ENCODE data around the gene TNK1. TPM values are rescaled to one million over a fixed set of nuclear protein-coding genes. Genes with fewer than 3 reads are reported as not detected.

The TNK1 gene
- total RNA-seq, 1 experiment from 2014 or later: 6.4 TPM

- ChIA-PET CTCF (interaction anchor here (0.6 to 6.0 kb wide), 35 partner anchors 13 to 361 kb away, joined by 3 to 57 read pairs (median 4); partner anchors contain the start of genes GABARAP, PLSCR3, POLR2A and TMEM102), POLR2A (interaction anchor here (0.7 to 7.3 kb wide), 13 partner anchors 25 to 228 kb away, joined by 3 to 76 read pairs (median 4); partner anchors contain the start of genes MPDU1, NEURL4, PLSCR3 and POLR2A)
- H3K27ac Mint-ChIP-seq (ENCODE audit: low read depth, unreplicated experiment): peak overlapping the region; percentile 12
- no peaks in the 10 kb centered on the region for H3K27me3 Mint-ChIP-seq (ENCODE audit: insufficient read depth, unreplicated experiment)
- H3K4me3 Mint-ChIP-seq (ENCODE audit: unreplicated experiment): no peak overlapping the region
- TF ChIP-seq CTCF (IDR thresholded peaks at IDR 0.05; ENCODE audit: unreplicated experiment): no peak
- no peak for DNase-seq (ENCODE audit: unreplicated experiment)
- intact Hi-C loops (cut with micrococcal nuclease): loop anchor here (2.0 to 10.0 kb wide), 2 partner anchors 25 to 329 kb away; partner anchors contain the start of genes TNK1, TP53 and WRAP53
- no peaks in the 10 kb centered on the region for H3K9me3 Mint-ChIP-seq (ENCODE audit: unreplicated experiment)
- no TSS peak for BruUV-seq (replicated peaks)
- peaks cover 11% of the 10 kb centered on the region for H3K4me1 Mint-ChIP-seq (ENCODE audit: insufficient read depth, unreplicated experiment)
- peaks cover 14% of the 10 kb centered on the region for H3K36me3 Mint-ChIP-seq (ENCODE audit: insufficient read depth, unreplicated experiment)
These were observed 25.3 kb upstream of the TNK1 start for GRCh38 chr17:7355573-7355972.

GRCh38 chr17:7356072-7356549 is 24.8 kb upstream of the TNK1 start:
- no peak overlapping the region for H3K4me3 Mint-ChIP-seq (ENCODE audit: unreplicated experiment)
- POLR2A ChIA-PET: interaction anchor here (0.7 to 7.3 kb wide), 13 partner anchors 24 to 227 kb away, joined by 3 to 76 read pairs (median 4); partner anchors contain the start of genes MPDU1, NEURL4, PLSCR3 and POLR2A
- peak; percentile 88 for DNase-seq (ENCODE audit: unreplicated experiment)
- BruUV-seq (replicated peaks): no TSS peak
- CTCF ChIA-PET: interaction anchor here (0.6 to 6.0 kb wide), 38 partner anchors 9 to 360 kb away, joined by 3 to 57 read pairs (median 4); partner anchors contain the start of genes GABARAP, PLSCR3, POLR2A and TMEM102
- peak overlapping the region; percentile 12 for H3K27ac Mint-ChIP-seq (ENCODE audit: low read depth, unreplicated experiment)
- H3K36me3 Mint-ChIP-seq (ENCODE audit: insufficient read depth, unreplicated experiment): peaks cover 11% of the 10 kb centered on the region
- no peaks in the 10 kb centered on the region for H3K27me3 Mint-ChIP-seq (ENCODE audit: insufficient read depth, unreplicated experiment)
- peak; percentile 96 for TF ChIP-seq CTCF (IDR thresholded peaks at IDR 0.05; ENCODE audit: unreplicated experiment)
- peaks cover 11% of the 10 kb centered on the region for H3K4me1 Mint-ChIP-seq (ENCODE audit: insufficient read depth, unreplicated experiment)
- intact Hi-C loops (cut with micrococcal nuclease): loop anchor here (1.0 to 10.0 kb wide), 4 partner anchors 49 to 329 kb away; partner anchors contain the start of genes SENP3, TMEM102, TMEM256 and TP53
- no peaks in the 10 kb centered on the region for H3K9me3 Mint-ChIP-seq (ENCODE audit: unreplicated experiment)

GRCh38 chr17:7356756-7357155 is 24.1 kb upstream of the TNK1 start:
- CTCF ChIA-PET: interaction anchor here (0.7 to 6.0 kb wide), 17 partner anchors 9 to 330 kb away, joined by 3 to 57 read pairs (median 5); partner anchors contain the start of genes PLSCR3, TMEM102, TNK1 and TP53
- Mint-ChIP-seq H3K27me3 (ENCODE audit: insufficient read depth, unreplicated experiment) (no peaks in the 10 kb centered on the region), H3K9me3 (ENCODE audit: unreplicated experiment) (no peaks in the 10 kb centered on the region), H3K4me1 (ENCODE audit: insufficient read depth, unreplicated experiment) (peaks cover 13% of the 10 kb centered on the region), H3K36me3 (ENCODE audit: insufficient read depth, unreplicated experiment) (peaks cover 7% of the 10 kb centered on the region), H3K4me3 (ENCODE audit: unreplicated experiment) (no peak overlapping the region), H3K27ac (ENCODE audit: low read depth, unreplicated experiment) (no peak overlapping the region)
- BruUV-seq (replicated peaks): no TSS peak
- TF ChIP-seq CTCF (IDR thresholded peaks at IDR 0.05; ENCODE audit: unreplicated experiment): no peak
- POLR2A ChIA-PET: interaction anchor here (1.0 to 3.8 kb wide), 5 partner anchors 23 to 128 kb away, joined by 3 to 24 read pairs (median 8); partner anchors contain the start of genes PLSCR3, POLR2A, TMEM256 and TNK1
- DNase-seq (ENCODE audit: unreplicated experiment): no peak
- intact Hi-C loops (cut with micrococcal nuclease): loop anchor here (1.0 to 10.0 kb wide), 4 partner anchors 48 to 328 kb away; partner anchors contain the start of genes SENP3, TMEM102, TMEM256 and TP53

GRCh38 chr17:7357381-7357780 is 23.5 kb upstream of the TNK1 start:
- CTCF ChIA-PET: interaction anchor here (0.8 to 6.0 kb wide), 5 partner anchors 8 to 79 kb away, joined by 4 to 57 read pairs (median 6); partner anchors contain the start of gene TMEM102
- H3K27ac Mint-ChIP-seq (ENCODE audit: low read depth, unreplicated experiment): no peak overlapping the region
- BruUV-seq (replicated peaks): no TSS peak

More at GRCh38 chr17:7357381-7357780, 23.5 kb upstream of the TNK1 start:
- Mint-ChIP-seq H3K4me3 (ENCODE audit: unreplicated experiment) (no peak overlapping the region), H3K36me3 (ENCODE audit: insufficient read depth, unreplicated experiment) (peaks cover 7% of the 10 kb centered on the region), H3K27me3 (ENCODE audit: insufficient read depth, unreplicated experiment) (no peaks in the 10 kb centered on the region), H3K4me1 (ENCODE audit: insufficient read depth, unreplicated experiment) (peaks cover 19% of the 10 kb centered on the region), H3K9me3 (ENCODE audit: unreplicated experiment) (no peaks in the 10 kb centered on the region)
- POLR2A ChIA-PET: interaction anchor here (1.0 kb wide), 1 partner anchor 127 kb away, joined by 3 read pairs; the partner anchor contains the start of gene POLR2A
- TF ChIP-seq CTCF (IDR thresholded peaks at IDR 0.05; ENCODE audit: unreplicated experiment): no peak
- DNase-seq (ENCODE audit: unreplicated experiment): no peak
- intact Hi-C loops (cut with micrococcal nuclease): loop anchor here (2.0 to 10.0 kb wide), 2 partner anchors 47 to 327 kb away; partner anchors contain the start of genes TMEM256, TP53 and WRAP53
